AG04450 (cell line): ENCODE measurements around the gene PEAK3. TPM values are rescaled to one million over a fixed set of nuclear protein-coding genes. Genes with fewer than 3 reads are reported as not detected.

Experiments
- CTCF ChIA-PET: fragments of 300-600, 350-600 bp; formaldehyde crosslinking; extraction: SDS; loops from one replicate; lab custom pipeline; 2022; ENCODE audit warnings: antibody characterized with exemption, inconsistent platforms; lab: Charles Lee
- POLR2A ChIA-PET: fragments of 350-600 bp; formaldehyde crosslinking; extraction: SDS; loops from one replicate; lab custom pipeline; 2021; ENCODE audit warnings: antibody characterized with exemption, inconsistent platforms; lab: Yijun Ruan, JAX
- DNase-seq: peaks from one replicate; pipeline ENCODE4 v3.0.0-alpha.2; 2011; ENCODE audit warnings: low read depth, low spot score
- H3K27ac ChIP-seq: one replicate; pipeline ENCODE4 v1.5.1; 2012; ENCODE audit warnings: low read depth, low read length, control low read depth
- H3K27me3 ChIP-seq: one replicate; pipeline ENCODE4 v1.6.0; 2012; ENCODE audit warnings: low read length; ENCODE audit not compliant: control insufficient read depth, insufficient read depth
- H3K4me3 ChIP-seq: 2 replicates; pipeline ENCODE4 v1.5.1; 2011; ENCODE audit warnings: mild to moderate bottlenecking, low read depth, low read length, control low read depth
- H3K9me3 ChIP-seq: 2 replicates; pipeline ENCODE4 v1.5.1; 2012; ENCODE audit warnings: low read length; ENCODE audit not compliant: control insufficient read depth, insufficient read depth
- CTCF ChIP-seq: IDR thresholded peaks from 2 replicates; pipeline ENCODE4 v1.5.1; 2011; ENCODE audit warnings: low read depth, low read length, control low read depth, inconsistent platforms
- polyA plus RNA-seq: library from polyadenylated mRNA; depleted of rRNA; stranded (reverse); fragments of >200 nt; gene quantifications from 2 replicates; pipeline ENCODE4 v1.2.3, GENCODE V29; 2011

Gene PEAK3
- polyA plus RNA-seq, 1 experiment, result 0.04 TPM

GRCh38 chr19:2251106-2252054, 30.6 kb downstream of the PEAK3 start:
- Histone ChIP-seq H3K9me3 (no peaks in the 10 kb centered on the region; the same call in 1 of the 2 replicates), H3K27ac (no peak overlapping the region), H3K4me3 (no peak overlapping the region), H3K27me3 (peaks cover 36% of the 10 kb centered on the region)
- DNase-seq, result no peak
- no peak for TF ChIP-seq CTCF
- CTCF ChIA-PET, result no interaction called here
- POLR2A ChIA-PET, result no interaction called here

- CTCF ChIA-PET, result no interaction called here
- no peak for TF ChIP-seq CTCF
- DNase-seq, result no peak
- H3K4me3 ChIP-seq, result no peak overlapping the region
- POLR2A ChIA-PET, result no interaction called here
- no peak overlapping the region for H3K27ac ChIP-seq
- H3K9me3 ChIP-seq, result no peaks in the 10 kb centered on the region; the same call in 1 of the 2 replicates
- peaks cover 36% of the 10 kb centered on the region for H3K27me3 ChIP-seq
These were observed 31.2 kb downstream of the PEAK3 start for GRCh38 chr19:2250766-2251105.

- TF ChIP-seq CTCF, result no peak
- ChIA-PET CTCF (no interaction called here), POLR2A (interaction anchor here (0.8 kb wide), 1 partner anchor 10 kb away, joined by 3 read pairs; no protein-coding TSS in a partner anchor)
- DNase-seq, result no peak
- Histone ChIP-seq H3K27ac (no peak overlapping the region), H3K27me3 (peaks cover 36% of the 10 kb centered on the region), H3K4me3 (no peak overlapping the region), H3K9me3 (no peaks in the 10 kb centered on the region; the same call in 1 of the 2 replicates)
These were observed 31.9 kb downstream of the PEAK3 start for GRCh38 chr19:2249880-2250765.

GRCh38 chr19:2249010-2249866, 32.7 kb downstream of the PEAK3 start, which contains the start of gene AMH:
AMH (plus strand) TSS chr19:2249323; CDS start chr19:2249333, 10 bp downstream.
- Histone ChIP-seq H3K4me3 (no peak within 1 kb of the TSS), H3K27ac (no peak within 1 kb of the TSS), H3K27me3 (peaks cover 35% of the 10 kb centered on the region), H3K9me3 (no peaks in the 10 kb centered on the region; the same call in 1 of the 2 replicates)
- no peak for TF ChIP-seq CTCF
- ChIA-PET POLR2A (interaction anchor here (0.8 kb wide), 1 partner anchor 10 kb away, joined by 3 read pairs; no protein-coding TSS in a partner anchor), CTCF (interaction anchor here (1.0 kb wide), 1 partner anchor 11 kb away, joined by 3 read pairs; no protein-coding TSS in a partner anchor)
- DNase-seq, result no peak
